Mesenchymal stem cell (in vitro differentiated cells and primary cell): ENCODE data around the gene IL22.
A peak's percentile ranks its signal among the peaks of the same experiment; 100 is the strongest.

Experiments used
- DNase-seq: peaks from one replicate; pipeline ENCODE4 v3.0.0-alpha.2; 2013
- H2AFZ ChIP-seq: one replicate; pipeline ENCODE4 v1.6.1; 2013; ENCODE audit warnings: low read depth, mild to moderate bottlenecking, control low read depth, inconsistent platforms, low read length, moderate library complexity
- H2AK5ac ChIP-seq: 2 replicates; pipeline ENCODE4 v1.6.1; 2013; ENCODE audit warnings: low read length, moderate library complexity, mild to moderate bottlenecking, inconsistent platforms; ENCODE audit not compliant: severe bottlenecking
- H2BK120ac ChIP-seq: one replicate; pipeline ENCODE4 v1.6.1; 2013; ENCODE audit warnings: low read depth, mild to moderate bottlenecking, inconsistent platforms, low read length, moderate library complexity
- H2BK12ac ChIP-seq, 2 experiments: one replicate each; pipeline ENCODE4 v1.6.1; 2013; ENCODE audit warnings: inconsistent platforms in 2 of 2, low read length in 2 of 2, mild to moderate bottlenecking in 2 of 2, moderate library complexity in 2 of 2, control low read depth in 1 of 2
- H2BK15ac ChIP-seq: one replicate; pipeline ENCODE4 v1.6.1; 2013; ENCODE audit warnings: mild to moderate bottlenecking, low read depth, inconsistent platforms; ENCODE audit not compliant: poor library complexity, severe bottlenecking
- H2BK5ac ChIP-seq: 2 replicates; pipeline ENCODE4 v1.6.1; 2013; ENCODE audit warnings: low read depth, mild to moderate bottlenecking, low read length, control low read depth, inconsistent platforms; ENCODE audit not compliant: poor library complexity, severe bottlenecking
- H3K14ac ChIP-seq, 2 experiments: one replicate each; pipeline ENCODE4 v1.6.1; 2013; ENCODE audit warnings: inconsistent platforms in 2 of 2, low read length in 2 of 2, control low read depth in 1 of 2, mild to moderate bottlenecking in 1 of 2, moderate library complexity in 1 of 2
- H3K18ac ChIP-seq, 2 experiments: one replicate each; pipeline ENCODE4 v1.6.1; 2013; ENCODE audit warnings: inconsistent platforms in 2 of 2, low read length in 2 of 2, control low read depth in 1 of 2, low read depth in 1 of 2, mild to moderate bottlenecking in 1 of 2
- H3K23ac ChIP-seq, 2 experiments: one replicate each; pipeline ENCODE4 v1.6.1; 2013; ENCODE audit warnings: inconsistent platforms in 2 of 2, low read length in 2 of 2, mild to moderate bottlenecking in 2 of 2, moderate library complexity in 2 of 2, control low read depth in 1 of 2
- H3K27ac ChIP-seq: 2 replicates; pipeline ENCODE4 v1.5.1; 2013; ENCODE audit warnings: mild to moderate bottlenecking, moderate library complexity, low read length, control low read depth, inconsistent platforms; ENCODE audit not compliant: poor library complexity, severe bottlenecking
- H3K27me3 ChIP-seq, 2 experiments: 2 replicates each; pipeline versions ENCODE4 v1.6.1 to v1.7.0; 2013; ENCODE audit warnings: low read length in 2 of 2, mild to moderate bottlenecking in 2 of 2, moderate library complexity in 2 of 2, control low read depth in 1 of 2, inconsistent platforms in 1 of 2; ENCODE audit not compliant: control insufficient read depth in 1 of 2, insufficient read depth in 1 of 2
- H3K36me3 ChIP-seq, 2 experiments: 2 replicates each; pipeline versions ENCODE4 v1.6.1 to v1.7.0; 2013; ENCODE audit warnings: low read length in 2 of 2, control low read depth in 1 of 2, inconsistent platforms in 1 of 2, low read depth in 1 of 2, mild to moderate bottlenecking in 1 of 2; ENCODE audit not compliant: insufficient read depth in 2 of 2, control insufficient read depth in 1 of 2
- H3K4ac ChIP-seq, 2 experiments: one replicate each; pipeline ENCODE4 v1.6.1; 2013; ENCODE audit warnings: inconsistent platforms in 2 of 2, low read length in 2 of 2, mild to moderate bottlenecking in 2 of 2, moderate library complexity in 2 of 2, control low read depth in 1 of 2, low read depth in 1 of 2
- H3K4me1 ChIP-seq: 2 replicates; pipeline ENCODE4 v1.6.1; 2013; ENCODE audit warnings: low read depth, low read length, control low read depth; ENCODE audit not compliant: control insufficient read depth, insufficient read depth
- H3K4me2 ChIP-seq: 2 replicates; pipeline ENCODE4 v1.6.1; 2013; ENCODE audit warnings: low read length, mild to moderate bottlenecking, inconsistent platforms; ENCODE audit not compliant: poor library complexity, severe bottlenecking
- H3K4me3 ChIP-seq, 2 experiments: 2 replicates each; pipeline versions ENCODE4 v1.5.1 to v1.7.0; 2013; ENCODE audit warnings: low read length in 2 of 2, mild to moderate bottlenecking in 2 of 2, control low read depth in 1 of 2, low read depth in 1 of 2; ENCODE audit not compliant: insufficient read depth in 1 of 2
- H3K79me1 ChIP-seq: replicated peaks from 2 replicates; pipeline ENCODE4 v1.6.1; 2013; ENCODE audit warnings: mild to moderate bottlenecking, control low read depth, low read length, inconsistent platforms; ENCODE audit not compliant: poor library complexity, severe bottlenecking
- H3K9ac ChIP-seq: 2 replicates; pipeline ENCODE4 v1.7.0; 2013; ENCODE audit warnings: mild to moderate bottlenecking, low read length, moderate library complexity
- H3K9me3 ChIP-seq: 2 replicates; pipeline ENCODE4 v1.7.0; 2013; ENCODE audit warnings: mild to moderate bottlenecking, low read length; ENCODE audit not compliant: control insufficient read depth
- H4K8ac ChIP-seq: one replicate; pipeline ENCODE4 v1.6.1; 2013; ENCODE audit warnings: inconsistent platforms, mild to moderate bottlenecking, low read length, moderate library complexity
- H4K91ac ChIP-seq: one replicate; pipeline ENCODE4 v1.6.1; 2013; ENCODE audit warnings: mild to moderate bottlenecking, low read length, inconsistent platforms
- WGBS: methylation state at CpG from one replicate; pipeline ENCODE4 v1.1.7; 2013; ENCODE audit warnings: mixed read lengths; 5-methylcytosine and 5-hydroxymethylcytosine counted together

Gene IL22

DNA sequence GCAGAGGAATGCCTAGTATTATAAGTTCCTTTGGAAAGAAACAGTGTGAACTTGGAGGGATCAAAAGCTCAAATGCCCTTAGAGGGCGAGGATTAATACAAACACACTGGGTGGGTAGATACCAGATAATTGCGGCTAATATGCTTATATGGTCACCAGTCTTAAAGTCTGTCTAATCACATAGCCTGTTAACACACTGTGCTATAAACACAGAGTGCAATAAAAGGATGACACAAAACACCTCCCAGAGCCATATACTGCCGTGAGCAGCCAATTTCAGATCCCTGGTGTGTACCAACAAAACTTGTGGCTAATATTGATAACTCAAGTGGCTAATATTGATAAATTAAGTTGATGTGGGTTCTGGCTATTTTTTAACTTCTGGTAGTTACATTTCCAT lies 26.0 kb downstream of the IL22 start:
- no peaks in the 10 kb centered on the region for H3K4me1 ChIP-seq

GRCh38 chr12:68225576-68226476 lies 27.6 kb downstream of the IL22 start, which contains the start of gene IL26:
TSS of gene IL26 (minus strand) at chr12:68225810. CDS start at chr12:68225756, 54 bp downstream.
- Histone ChIP-seq H4K8ac (no peak within 1 kb of the TSS), H3K23ac (no peak within 1 kb of the TSS), H2AK5ac (no peak within 1 kb of the TSS), H3K27me3 (peaks cover 0 to 4% of the 10 kb centered on the region in 2 experiments), H3K36me3 (no peaks in the 10 kb centered on the region), H3K4ac (no peak within 1 kb of the TSS), H2BK12ac (no peak within 1 kb of the TSS), H2BK5ac (no peak within 1 kb of the TSS), H3K9ac (no peak within 1 kb of the TSS), H3K27ac (no peak within 1 kb of the TSS), H2BK120ac (no peak within 1 kb of the TSS), H3K14ac (no peak within 1 kb of the TSS), H2AFZ (no peak within 1 kb of the TSS), H3K4me3 (no peak within 1 kb of the TSS), H2BK15ac (no peak within 1 kb of the TSS), H3K4me2 (no peak within 1 kb of the TSS), H3K9me3 (no peaks in the 10 kb centered on the region), H3K4me1 (no peaks in the 10 kb centered on the region), H3K18ac (no peak within 1 kb of the TSS), H3K79me1 (no peaks in the 10 kb centered on the region), H4K91ac (no peak within 1 kb of the TSS)
- no peak for DNase-seq
- WGBS = 91% methylated on average over 6 of the region's 8 CpGs

More for the DNA sequence above, 26.0 kb downstream of the IL22 start:
- Histone ChIP-seq H3K4me2 (no peak overlapping the region), H4K91ac (no peak overlapping the region), H3K4ac (no peak overlapping the region), H4K8ac (no peak overlapping the region), H2AK5ac (no peak overlapping the region), H2BK120ac (no peak overlapping the region), H3K9ac (no peak overlapping the region), H3K27ac (no peak overlapping the region), H3K14ac (no peak overlapping the region), H3K4me3 (no peak overlapping the region), H3K27me3 (peaks cover 0 to 4% of the 10 kb centered on the region in 2 experiments), H2BK15ac (no peak overlapping the region), H3K23ac (no peak overlapping the region), H2BK12ac (no peak overlapping the region), H3K79me1 (no peaks in the 10 kb centered on the region), H3K9me3 (no peaks in the 10 kb centered on the region), H2AFZ (no peak overlapping the region), H3K18ac (no peak overlapping the region), H3K36me3 (no peaks in the 10 kb centered on the region), H2BK5ac (no peak overlapping the region)
- DNase-seq = no peak
- WGBS = 48% methylated on average over 2 of the region's 3 CpGs

DNA sequence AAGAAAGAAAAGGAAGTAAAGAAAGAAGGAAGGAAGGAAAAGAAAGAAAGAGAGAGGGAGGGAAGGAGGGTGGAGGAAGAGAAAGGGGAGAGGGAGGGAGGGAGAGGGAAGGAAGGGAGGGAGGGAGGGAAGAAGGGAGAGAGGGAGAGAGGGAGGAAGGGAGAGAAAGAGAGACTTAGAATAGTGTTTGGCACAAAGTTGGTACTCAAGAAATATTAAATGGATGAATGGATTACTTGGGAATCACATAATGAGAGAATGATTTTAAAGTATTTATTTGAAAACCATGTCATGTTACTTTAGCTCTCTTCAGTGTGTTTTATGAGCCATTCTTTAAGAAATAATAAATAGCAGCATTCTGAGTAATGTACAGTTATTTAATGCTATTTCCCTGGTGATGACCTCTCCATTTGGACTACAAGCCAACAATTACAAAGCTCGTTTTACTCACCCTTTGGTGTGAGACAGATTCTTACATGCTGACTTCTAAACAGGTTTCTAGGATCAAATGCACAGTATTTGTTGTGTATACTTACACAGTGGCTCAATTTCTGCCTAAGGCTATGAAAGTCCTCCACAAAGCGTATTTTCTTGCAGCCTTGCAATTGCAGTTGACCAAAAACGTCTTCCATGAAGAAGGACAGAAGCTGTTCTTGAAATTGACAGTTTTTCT lies 28.7 kb downstream of the IL22 start:
- Histone ChIP-seq H2BK15ac (no peak overlapping the region), H2BK120ac (no peak overlapping the region), H2AK5ac (no peak overlapping the region), H3K23ac (no peak overlapping the region), H3K9ac (no peak overlapping the region), H3K4me1 (no peaks in the 10 kb centered on the region), H3K36me3 (no peaks in the 10 kb centered on the region), H3K18ac (no peak overlapping the region), H3K27me3 (peaks cover 0 to 4% of the 10 kb centered on the region in 2 experiments), H3K4me2 (no peak overlapping the region), H3K4ac (no peak overlapping the region), H4K91ac (no peak overlapping the region), H2BK5ac (no peak overlapping the region), H3K79me1 (no peaks in the 10 kb centered on the region), H3K4me3 (no peak overlapping the region), H3K27ac (no peak overlapping the region), H2AFZ (no peak overlapping the region), H2BK12ac (no peak overlapping the region), H3K14ac (no peak overlapping the region), H4K8ac (no peak overlapping the region), H3K9me3 (no peaks in the 10 kb centered on the region)
- DNase-seq = no peak
- 80% methylated on average over 1 of the region's 3 CpGs for WGBS

- DNase-seq = peak; percentile 86
- peak overlapping the region in 1 of 2 experiments; percentile 63 for H3K4me3 ChIP-seq
- peak overlapping the region; percentile 66 for H3K4me2 ChIP-seq
- H3K27ac ChIP-seq = no peak overlapping the region
- no peak overlapping the region for H2BK5ac ChIP-seq
- no peak overlapping the region for H2BK120ac ChIP-seq
- no peaks in the 10 kb centered on the region for H3K4me1 ChIP-seq
- H3K9ac ChIP-seq = peak overlapping the region; percentile 65
- no peak overlapping the region for H2AK5ac ChIP-seq
- H4K91ac ChIP-seq = no peak overlapping the region
- no peak overlapping the region for H3K4ac ChIP-seq
- no peaks in the 10 kb centered on the region for H3K9me3 ChIP-seq
- no peak overlapping the region for H3K23ac ChIP-seq
- peaks cover 0 to 4% of the 10 kb centered on the region in 2 experiments for H3K27me3 ChIP-seq
- no peak overlapping the region for H2BK12ac ChIP-seq
- H2AFZ ChIP-seq = peak overlapping the region; percentile 53
- H3K36me3 ChIP-seq = no peaks in the 10 kb centered on the region
- H4K8ac ChIP-seq = no peak overlapping the region
- peak overlapping the region in 1 of 2 experiments; percentile 52 for H3K18ac ChIP-seq
- no peak overlapping the region for H3K14ac ChIP-seq
- no peak overlapping the region for H2BK15ac ChIP-seq
- 0% methylated on average over 5 of the region's 12 CpGs for WGBS
- no peaks in the 10 kb centered on the region for H3K79me1 ChIP-seq
Measured at GRCh38 chr12:68223067-68223747, 30.2 kb downstream of the IL22 start.
